GM12878 (cell line): ENCODE data around the gene CD244. TPM values are rescaled to one million over a fixed set of nuclear protein-coding genes. Genes with fewer than 3 reads are reported as not detected.

Experiments
- BCLAF1 ChIP-seq: fragments of 450-650 bp; IDR thresholded peaks from 2 replicates; pipeline ENCODE4 v1.6.1; 2017; ENCODE audit warnings: antibody characterized with exemption, mild to moderate bottlenecking, moderate library complexity
- CBFB ChIP-seq: IDR thresholded peaks from 2 replicates; pipeline ENCODE4 v1.6.1; 2016; ENCODE audit warnings: antibody characterized with exemption, low read depth
- CEBPB ChIP-seq, 2 experiments: fragments of 150-350 bp in 1 of 2; IDR thresholded peaks; 2 replicates each; pipeline ENCODE4 v1.6.1; 2012 to 2014; ENCODE audit warnings: low read depth in 2 of 2, low read length in 2 of 2, borderline replicate concordance in 1 of 2, inconsistent platforms in 1 of 2
- CUX1 ChIP-seq: IDR thresholded peaks from 2 replicates; pipeline ENCODE4 v1.6.1; 2012; ENCODE audit warnings: improper control_type of control experiment, low read depth, low read length; ENCODE audit not compliant: insufficient replicate concordance
- DPF2 ChIP-seq: fragments of 450-650 bp; IDR thresholded peaks from 2 replicates; pipeline ENCODE4 v1.6.1; 2017; ENCODE audit warnings: mild to moderate bottlenecking
- PAX5 ChIP-seq: IDR thresholded peaks from 2 replicates; pipeline ENCODE4 v1.6.1; 2011; ENCODE audit warnings: low read depth, low read length, borderline replicate concordance
- SP1 ChIP-seq: IDR thresholded peaks from one replicate; pipeline ENCODE4 v1.6.1; 2011; ENCODE audit warnings: low read depth, low read length
- SPI1 ChIP-seq: IDR thresholded peaks from 2 replicates; pipeline ENCODE4 v1.6.1; 2011; ENCODE audit warnings: low read depth, mild to moderate bottlenecking, low read length, moderate library complexity, borderline replicate concordance; ENCODE audit not compliant: insufficient read depth
- SREBF2 ChIP-seq: IDR thresholded peaks from 2 replicates; pipeline ENCODE4 v1.6.1; 2012; ENCODE audit warnings: mild to moderate bottlenecking, low read length
- ZNF274 ChIP-seq: IDR thresholded peaks from one replicate; pipeline ENCODE4 v1.8.0; 2011; ENCODE audit not compliant: insufficient read length, insufficient read depth
- polyA plus RNA-seq, 11 experiments: library from polyadenylated mRNA; depleted of rRNA in 4 of 11; unstranded in 6 of 11; stranded (reverse) in 5 of 11; fragments of >200 nt; fragmentation: Nextera tagmentation in 4 of 11; fragmentation: Illumina TruSeq in 1 of 11; extraction: Ambion mirVana in 4 of 11; extraction: Trizol in 1 of 11; gene quantifications; 1 replicate in 1 of 11; 2 replicates in 10 of 11; pipeline versions ENCODE4 v1.2.1 to v1.2.3, GENCODE V29; 2011 to 2016; ENCODE audit warnings: inconsistent platforms in 2 of 11, missing spikeins in 2 of 11, low read depth in 1 of 11
- total RNA-seq, 4 experiments: library from RNA; depleted of rRNA in 3 of 4; stranded (reverse); fragments of >200 nt in 3 of 4; fragmentation: Illumina TruSeq in 1 of 4; extraction: Trizol in 1 of 4; gene quantifications; 2 replicates each; pipeline versions ENCODE4 v1.2.1 to v1.2.3, GENCODE V29; 2013 to 2021
- TF ChIP-seq, protein P1 (sequence below): fragments of 150-350 bp; IDR thresholded peaks from 2 replicates; pipeline ENCODE4 v1.6.1; 2014; ENCODE audit warnings: mild to moderate bottlenecking, low read depth, low read length

CD244 gene
- total and polyA plus RNA-seq, 10 of the 15 experiments (the other 5 are each of a cell fraction or from before 2014, with no cell fraction given) = 0.24 to 13.6 (median 0.73) TPM

DNA sequence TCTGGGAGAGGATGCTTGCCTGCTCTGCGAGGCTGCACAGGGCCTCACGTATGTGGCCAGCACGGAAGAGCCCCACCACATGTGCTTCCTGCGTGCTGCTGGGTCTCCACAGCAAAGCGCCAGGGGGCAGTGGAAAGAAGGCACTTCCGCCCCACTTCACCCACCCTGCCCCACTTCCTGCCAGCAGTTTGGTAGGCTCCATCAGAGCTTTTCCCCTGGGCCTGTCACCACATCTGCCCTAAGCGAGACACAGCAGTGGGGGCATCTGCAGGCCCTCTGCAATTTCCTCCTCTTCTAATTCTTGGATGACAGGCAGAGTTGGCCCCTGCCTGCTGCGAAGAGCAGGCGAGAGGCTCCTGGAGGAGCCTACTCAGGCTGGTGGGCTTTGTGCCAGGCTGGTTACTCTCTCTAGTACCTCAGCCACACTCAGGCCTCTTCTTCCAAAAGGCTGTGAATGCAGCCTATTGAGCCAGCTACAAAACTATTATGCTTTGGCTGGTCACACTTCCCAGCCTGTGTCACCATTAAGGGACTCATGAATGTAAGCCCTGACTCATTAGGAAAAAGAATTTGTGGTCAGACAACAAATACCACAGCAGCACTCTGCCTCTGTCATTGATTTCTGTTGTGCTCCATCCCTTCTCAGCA lies 25.0 kb downstream of the CD244 start (continued):
- no peak for TF ChIP-seq BCLAF1
- TF ChIP-seq ZNF274 = no peak
- TF ChIP-seq SP1 = no peak
- TF ChIP-seq PAX5 = 0 out of 2 replicates have a peak, but pooled peaks have one; percentile 46
- TF ChIP-seq CUX1 = no peak
- TF ChIP-seq, protein P1, sequence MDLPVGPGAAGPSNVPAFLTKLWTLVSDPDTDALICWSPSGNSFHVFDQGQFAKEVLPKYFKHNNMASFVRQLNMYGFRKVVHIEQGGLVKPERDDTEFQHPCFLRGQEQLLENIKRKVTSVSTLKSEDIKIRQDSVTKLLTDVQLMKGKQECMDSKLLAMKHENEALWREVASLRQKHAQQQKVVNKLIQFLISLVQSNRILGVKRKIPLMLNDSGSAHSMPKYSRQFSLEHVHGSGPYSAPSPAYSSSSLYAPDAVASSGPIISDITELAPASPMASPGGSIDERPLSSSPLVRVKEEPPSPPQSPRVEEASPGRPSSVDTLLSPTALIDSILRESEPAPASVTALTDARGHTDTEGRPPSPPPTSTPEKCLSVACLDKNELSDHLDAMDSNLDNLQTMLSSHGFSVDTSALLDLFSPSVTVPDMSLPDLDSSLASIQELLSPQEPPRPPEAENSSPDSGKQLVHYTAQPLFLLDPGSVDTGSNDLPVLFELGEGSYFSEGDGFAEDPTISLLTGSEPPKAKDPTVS = no peak
- peak; percentile 67 for TF ChIP-seq CBFB
- TF ChIP-seq DPF2 = peak; percentile 76
- peak; percentile 68 for TF ChIP-seq SPI1
- TF ChIP-seq SREBF2 = no peak
- TF ChIP-seq CEBPB (IDR thresholded peaks at IDR 0.05; ENCODE audit: borderline replicate concordance in 1 of 2, low read depth in 2 of 2, low read length in 2 of 2) = no peak
